Left ventricle myocardium superior (tissue), 1 donor: ENCODE results near the gene NUP188. TPM values are rescaled to one million over a fixed set of nuclear protein-coding genes. Genes with fewer than 3 reads are reported as not detected.
"Not testable (repeated sequence)": the region's sequence is repeated elsewhere in the genome, so short reads cannot be mapped to it uniquely, and the experiment has no call there.

Experiments used
- ATAC-seq: fragments of 200-7000 bp; cut with Tn5 transposase; one replicate; pipeline ENCODE4 v1.9.1; 2020; ENCODE audit warnings: mild to moderate bottlenecking, moderate library complexity
- DNase-seq: peaks from one replicate; pipeline ENCODE4 v3.0.0-alpha.2; 2020
- intact Hi-C: fragments of 100-400 bp; cut with micrococcal nuclease; formaldehyde crosslinking; loops from one replicate; pipeline ENCODE4 v1.11.0; 2022
- total RNA-seq: library from RNA; stranded (reverse); fragmentation: NEBNext Ultra II Directional; extraction: Animal tissue kit (Norgen Biotek cat#: 25700); gene quantifications from one replicate; pipeline ENCODE4 v1.2.1, GENCODE V29; 2021
- donor health status: DM: no; HTN: yes; CAD: no; lungs with severe emphysema.

The NUP188 gene
- total RNA-seq, 1 donor from 2014 or later, result 17.4 TPM

DNA sequence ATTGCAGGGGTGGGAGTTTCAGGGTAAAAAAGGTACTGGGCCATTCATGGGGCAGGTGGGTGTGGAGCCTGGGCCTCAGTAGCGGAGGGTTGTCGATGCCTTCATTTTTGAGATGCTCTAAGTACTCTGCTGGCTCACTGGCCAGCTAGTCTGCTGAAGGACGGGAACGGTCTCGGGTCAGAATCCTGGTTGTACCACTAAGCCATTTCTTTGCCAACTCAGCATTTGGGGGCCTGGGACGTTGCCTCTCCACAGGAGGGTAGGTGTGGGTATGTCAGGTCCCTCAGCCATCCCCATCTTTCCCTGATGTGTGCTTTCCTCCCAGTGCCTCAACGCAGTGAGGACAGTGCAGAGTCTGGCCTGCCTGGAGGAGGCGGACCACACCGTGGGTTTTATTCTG, 55.5 kb downstream of the NUP188 start:
- DNase-seq, result no peak
- intact Hi-C loops, result no loop called here
- no peak for ATAC-seq

DNA sequence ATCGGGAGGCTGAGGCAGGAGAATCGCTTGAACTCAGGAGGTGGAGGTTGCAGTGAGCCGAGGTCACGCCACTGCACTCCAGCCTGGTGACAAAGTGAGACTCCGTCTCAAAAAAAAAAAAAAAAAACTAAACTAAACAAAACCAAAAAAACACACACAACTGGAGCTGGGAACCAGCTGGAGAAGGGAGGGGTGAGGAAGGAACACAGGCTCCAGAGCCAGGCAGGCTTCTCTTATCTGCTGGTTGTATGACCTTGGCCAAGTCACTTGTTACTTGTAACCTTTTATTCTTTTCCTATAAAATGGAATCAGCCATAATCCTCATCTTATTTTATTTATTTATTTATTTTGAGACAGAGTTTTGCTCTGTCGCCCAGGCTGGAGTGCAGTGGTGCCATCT, 56.7 kb downstream of the NUP188 start:
- intact Hi-C loops, DNase-seq, ATAC-seq: not testable (repeated sequence)

GRCh38 chr9:129005336-129005997, 58.0 kb downstream of the NUP188 start:
- ATAC-seq (no peak), DNase-seq (no peak)
- intact Hi-C loops, result no loop called here

DNA sequence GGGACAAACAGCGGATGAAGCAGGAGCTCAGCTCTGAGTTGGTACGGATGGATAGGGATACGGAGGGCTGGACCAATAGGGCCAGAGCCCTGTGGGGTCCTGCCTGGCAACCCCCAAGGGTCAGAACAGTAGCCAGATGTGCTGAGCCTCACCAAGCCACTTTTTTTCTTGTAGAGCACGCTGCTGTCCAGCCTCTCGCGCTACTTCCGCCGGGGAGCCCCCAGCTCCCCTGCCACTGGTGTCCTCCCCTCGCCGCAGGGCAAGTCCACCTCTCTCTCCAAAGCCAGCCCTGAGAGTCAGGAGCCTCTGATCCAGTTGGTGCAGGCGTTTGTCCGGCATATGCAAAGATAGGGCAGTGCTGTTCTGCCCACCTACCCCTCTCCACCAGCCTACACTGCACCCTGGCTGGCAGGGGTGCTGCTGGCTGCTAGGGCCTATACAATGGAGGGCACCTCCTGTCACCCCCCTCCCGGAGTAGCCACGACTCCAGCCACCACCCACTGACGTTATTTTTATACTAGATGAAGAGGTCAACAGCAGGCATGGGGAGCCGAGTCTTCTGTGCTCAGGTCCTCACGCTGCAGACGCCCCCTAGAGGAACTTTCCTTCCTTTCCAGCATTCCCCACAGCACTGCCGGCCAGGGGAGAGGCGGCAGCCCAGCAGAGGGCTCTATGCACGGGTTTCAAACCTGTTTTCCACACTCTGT, 59.0 kb downstream of the NUP188 start:
- intact Hi-C loops, result no loop called here
- ATAC-seq (peak; percentile 92), DNase-seq (peak; percentile 73)

DNA sequence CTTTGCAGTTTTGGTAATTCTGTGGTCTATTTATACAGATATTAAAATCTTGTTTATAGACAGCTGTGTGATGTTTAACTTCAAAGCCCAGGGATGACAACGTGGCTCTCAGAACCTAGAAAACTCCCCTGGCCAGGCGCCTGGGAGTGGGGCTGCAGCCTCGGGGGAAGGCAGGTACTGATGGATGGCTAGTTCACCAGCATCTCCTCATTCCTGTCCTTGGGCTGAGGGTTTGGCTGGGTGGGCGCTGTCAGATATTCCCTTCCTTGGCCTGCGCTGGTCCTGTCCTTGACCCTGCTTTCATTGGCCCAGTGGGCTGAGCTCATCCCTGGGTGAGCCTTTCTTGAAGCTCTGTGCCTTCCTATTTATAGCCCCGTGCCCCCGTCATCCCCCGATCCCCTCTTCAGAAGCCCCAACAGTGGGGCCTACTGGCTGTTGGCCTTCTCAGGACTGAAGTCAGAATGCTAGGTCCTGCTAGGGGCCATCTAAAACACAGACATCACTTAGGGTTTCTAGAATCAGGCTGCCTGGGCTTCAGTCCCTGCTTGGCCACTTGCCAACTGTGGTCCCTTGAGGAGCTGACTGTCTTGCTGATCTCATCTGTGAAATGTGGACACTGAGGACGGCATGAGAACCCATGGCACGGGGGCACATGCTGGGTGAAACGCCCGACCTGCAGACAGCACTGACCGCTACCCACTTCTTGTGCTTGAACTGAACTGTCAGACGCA, 59.7 kb downstream of the NUP188 start:
- DNase-seq (peak; percentile 67), ATAC-seq (peak; percentile 16)
- intact Hi-C loops, result no loop called here

- ATAC-seq, result no peak
Measured at GRCh38 chr9:129007766-129008468, 60.4 kb downstream of the NUP188 start.

DNA sequence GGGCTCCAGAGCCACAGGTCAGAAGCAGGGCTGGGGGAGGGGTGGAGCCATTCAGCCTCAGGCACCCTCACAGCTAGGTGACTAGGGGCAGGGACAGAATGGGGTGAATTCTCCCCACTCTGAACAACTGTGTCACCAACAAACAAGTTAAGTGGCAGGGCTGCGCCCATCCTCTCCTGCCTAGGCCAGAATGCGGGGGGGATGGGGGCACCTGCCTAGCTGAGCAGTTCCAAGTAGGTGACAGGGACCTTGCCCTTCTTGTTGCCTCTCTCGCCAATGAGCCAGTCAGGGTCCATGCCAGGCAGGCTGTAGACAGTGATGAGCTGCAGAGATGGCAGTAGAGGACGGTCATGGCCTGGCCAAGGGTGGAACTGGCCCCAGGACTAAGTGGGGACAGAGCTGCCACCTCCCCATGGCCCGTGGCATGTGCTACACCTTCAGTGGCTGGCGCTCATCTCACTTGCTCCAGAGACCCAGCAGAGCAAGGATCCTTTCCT, 61.0 kb downstream of the NUP188 start:
- no peak for ATAC-seq
- no peak for DNase-seq
- intact Hi-C loops, result no loop called here

More at GRCh38 chr9:129007766-129008468, 60.4 kb downstream of the NUP188 start:
- no peak for DNase-seq
- intact Hi-C loops, result no loop called here

- intact Hi-C loops, result no loop called here
- ATAC-seq (no peak), DNase-seq (no peak)
Measured at GRCh38 chr9:129008986-129009583, 61.6 kb downstream of the NUP188 start.

DNA sequence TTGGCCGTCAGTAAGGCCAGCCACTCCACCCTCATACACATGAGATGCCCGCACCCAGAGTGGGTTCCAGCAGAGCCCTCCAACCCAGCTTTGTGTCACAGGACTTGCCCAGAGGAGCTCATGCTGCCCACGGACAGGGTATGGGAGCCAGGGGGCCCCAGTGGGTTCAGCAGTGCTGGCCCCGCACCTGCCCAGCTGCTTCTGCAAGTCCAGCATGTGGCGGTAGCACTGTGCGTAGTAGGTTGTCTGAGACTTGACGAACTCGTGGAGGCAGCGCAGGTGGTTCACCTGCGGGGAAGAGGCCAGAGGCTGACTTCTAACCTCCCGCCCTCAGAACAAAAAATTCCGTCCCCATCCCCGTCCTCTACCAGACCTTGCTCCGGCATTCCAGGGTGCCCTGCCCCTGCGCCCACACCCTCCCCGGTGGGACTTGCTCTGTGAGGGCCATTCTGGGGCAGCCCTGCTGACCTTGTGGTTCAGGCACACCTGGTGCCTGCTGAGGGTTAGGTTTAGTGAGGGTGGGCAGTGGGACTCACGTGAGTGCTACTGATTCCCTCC, 62.2 kb downstream of the NUP188 start:
- intact Hi-C loops, result no loop called here
- DNase-seq, result no peak
- no peak for ATAC-seq

GRCh38 chr9:129010267-129010975, 62.9 kb downstream of the NUP188 start:
- no peak for ATAC-seq
- intact Hi-C loops, result no loop called here
- no peak for DNase-seq

DNA sequence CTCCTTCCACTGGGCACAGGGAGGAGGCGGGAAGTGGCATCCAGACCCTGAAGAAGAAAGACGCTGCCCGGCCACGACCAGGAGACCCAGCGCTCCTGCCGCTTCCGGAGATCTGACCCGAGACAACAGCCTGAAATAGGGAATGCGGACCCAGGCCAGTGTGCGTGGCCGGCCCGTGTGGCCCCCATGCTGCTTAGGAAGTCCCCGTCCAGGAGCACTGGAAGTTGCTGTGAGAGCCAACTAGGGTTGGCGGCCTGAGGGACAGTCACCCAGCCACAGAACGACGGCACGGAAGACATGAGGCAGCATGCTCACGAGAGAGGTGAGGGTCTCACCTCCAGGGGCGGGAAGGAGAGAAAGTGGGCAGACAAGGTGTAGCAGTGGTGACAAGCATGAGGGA, 63.7 kb downstream of the NUP188 start:
- ATAC-seq (no peak), DNase-seq (no peak)
- intact Hi-C loops, result no loop called here

GRCh38 chr9:129011761-129012181, 64.3 kb downstream of the NUP188 start:
- DNase-seq (no peak), ATAC-seq (no peak)
- intact Hi-C loops, result no loop called here

DNA sequence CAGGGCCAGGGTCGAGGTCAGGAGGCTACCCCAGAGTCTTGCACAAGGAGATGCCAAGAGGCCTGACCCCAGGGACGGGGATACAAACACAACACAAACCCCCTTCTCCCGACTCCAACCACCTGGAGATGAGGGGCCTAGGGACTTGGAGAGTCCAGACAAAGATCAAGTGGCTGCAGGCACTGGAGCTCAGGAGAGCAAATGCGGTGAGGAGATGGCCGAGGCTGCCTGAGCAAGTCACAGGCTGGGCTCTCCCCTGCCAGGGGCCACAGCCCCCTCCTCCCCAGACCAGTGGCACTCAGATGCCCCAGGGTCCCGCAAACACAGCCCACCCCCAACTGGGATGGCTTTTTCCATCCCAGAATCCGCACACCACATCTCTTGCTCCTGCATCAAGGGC, 64.8 kb downstream of the NUP188 start:
- intact Hi-C loops, result no loop called here
- ATAC-seq, result no peak

GRCh38 chr9:129012893-129013448, 65.5 kb downstream of the NUP188 start:
- intact Hi-C loops, result no loop called here
- DNase-seq (no peak), ATAC-seq (no peak)

More for the DNA sequence above, 64.8 kb downstream of the NUP188 start:
- no peak for DNase-seq

- intact Hi-C loops, result no loop called here
- ATAC-seq (no peak), DNase-seq (no peak)
Measured at GRCh38 chr9:129013674-129014073, 66.2 kb downstream of the NUP188 start.

DNA sequence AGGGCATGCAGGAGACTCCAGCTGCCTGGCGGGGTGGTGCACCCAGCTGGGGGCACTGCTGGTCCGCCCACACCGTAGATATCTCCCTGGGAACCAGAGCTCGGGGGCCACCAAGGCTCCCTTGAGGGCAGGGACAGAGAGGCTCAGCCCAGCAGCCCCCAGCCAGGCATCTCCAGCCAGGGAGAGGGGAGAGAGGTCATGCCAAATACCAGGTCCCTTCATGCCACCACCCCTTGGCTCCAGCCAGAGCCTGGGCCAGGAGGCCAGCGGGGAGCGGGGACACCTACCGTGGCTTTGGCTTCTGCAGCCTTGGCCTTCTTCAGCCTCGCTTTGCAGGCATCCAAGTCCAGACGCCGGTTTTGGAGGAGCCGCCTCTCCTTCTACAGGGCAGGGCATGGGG, 66.6 kb downstream of the NUP188 start:
- ATAC-seq (no peak), DNase-seq (no peak)
- intact Hi-C loops, result no loop called here

GRCh38 chr9:129014608-129015007, 67.1 kb downstream of the NUP188 start:
- ATAC-seq (no peak), DNase-seq (no peak)
- intact Hi-C loops, result no loop called here

DNA sequence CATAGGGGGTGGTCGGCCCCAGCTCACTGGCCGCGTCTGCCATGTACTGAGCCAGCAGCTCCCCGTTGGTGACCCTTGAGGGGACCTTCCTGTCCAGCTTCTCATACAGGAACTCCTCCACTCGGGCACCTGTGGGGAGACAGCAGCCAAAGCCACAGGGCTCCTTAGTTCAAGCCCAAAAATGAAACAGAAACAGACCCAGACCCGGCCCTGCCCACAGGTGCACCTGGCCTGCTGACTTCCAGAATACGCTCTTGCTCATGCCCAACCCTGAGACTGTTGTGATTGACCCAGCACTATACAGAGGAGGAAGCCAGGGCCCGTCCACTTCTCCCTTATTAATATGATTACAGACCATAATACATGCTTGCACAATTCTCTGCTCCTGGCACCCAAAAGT, 73.6 kb downstream of the NUP188 start:
- DNase-seq (no peak), ATAC-seq (no peak)
- intact Hi-C loops, result no loop called here
